Adrenal gland (tissue), 12 donors: Measurements from ENCODE around the gene NTHL1. TPM values are rescaled to one million over a fixed set of nuclear protein-coding genes. Genes with fewer than 3 reads are reported as not detected.

Source experiments
- DNase-seq, 7 donors: peaks; one replicate each; pipeline ENCODE4 v3.0.0-alpha.2; 2019 to 2020
- H3K27ac ChIP-seq, 5 donors: fragments of 200-600 bp; sonication (generic) in 4 of 5; 1 replicate in 3 of 5; 2 replicates in 2 of 5; pipeline versions ENCODE4 v1.5.1 to v1.8.0; 2016 to 2020; ENCODE audit warnings: mild to moderate bottlenecking in 1 of 5
- H3K27me3 ChIP-seq: fragments of 200-600 bp; 2 replicates; pipeline ENCODE4 v1.8.0; 2021
- H3K36me3 ChIP-seq, 2 donors: fragments of 200-600 bp; replicated peaks in 1 of 2; 1 replicate in 1 of 2; 2 replicates in 1 of 2; pipeline versions ENCODE4 v1.5.1 to v1.8.0; 2018 to 2022
- H3K4me1 ChIP-seq, 2 donors: fragments of 200-600 bp; replicated peaks in 1 of 2; 1 replicate in 1 of 2; 2 replicates in 1 of 2; pipeline versions ENCODE4 v1.5.1 to v1.8.0; 2018 to 2021
- H3K4me3 ChIP-seq, 4 donors: fragments of 200-600 bp; sonication (generic) in 3 of 4; one replicate each; pipeline ENCODE4 v1.5.1; 2016 to 2018
- H3K9me3 ChIP-seq, 3 donors: fragments of 200-600 bp; sonication (generic) in 1 of 3; replicated peaks in 1 of 3; 1 replicate in 2 of 3; 2 replicates in 1 of 3; pipeline versions ENCODE4 v1.5.1 to v1.8.0; 2016 to 2021
- CTCF ChIP-seq, 6 experiments: fragments of 450-650 bp in 4 of 6; fragments of 200-600 bp in 2 of 6; sonication (generic) in 1 of 6; IDR thresholded peaks; 1 replicate in 5 of 6; 2 replicates in 1 of 6; pipeline versions ENCODE4 v1.5.1 to v1.8.0; 2016 to 2021; ENCODE audit warnings: antibody characterized with exemption in 6 of 6, mild to moderate bottlenecking in 2 of 6, moderate library complexity in 1 of 6
- POLR2A ChIP-seq, 2 donors: fragments of 450-650 bp; IDR thresholded peaks; one replicate each; pipeline ENCODE4 v1.6.1; 2017; ENCODE audit warnings: antibody characterized with exemption in 2 of 2, mild to moderate bottlenecking in 2 of 2, moderate library complexity in 1 of 2
- WGBS, 4 donors: extraction: QIAGEN DNeasy Blood & Tissue Kit in 2 of 4; methylation state at CpG; one replicate each; pipeline versions ENCODE4 v1.1.5 to v1.1.7; 2013 to 2017; 5-methylcytosine and 5-hydroxymethylcytosine counted together
- intact Hi-C, 2 donors: fragments of 100-400 bp; cut with DNase I; formaldehyde crosslinking; loops; one replicate each; pipeline versions ENCODE4 v1.14.1 to v1.15.0; 2022 to 2023
- polyA plus RNA-seq, 3 donors: library from polyadenylated mRNA; stranded (reverse); fragments of 200-250 nt in 2 of 3; fragments of 350-450 nt in 1 of 3; fragmentation: Illumina TruSeq in 1 of 3; extraction: RNeasy Lipid Tissue Mini Kit (QIAGEN cat#74804) in 1 of 3; gene quantifications; one replicate each; pipeline ENCODE4 v1.2.3, GENCODE V29; 2013 to 2014
- total RNA-seq, 9 donors: library from RNA; depleted of rRNA in 4 of 9; stranded (reverse); fragments of >200 nt in 4 of 9; fragments of 120-200 nt in 1 of 9; fragmentation: NEBNext Ultra II Directional in 1 of 9; extraction: Animal tissue kit (Norgen Biotek cat#: 25700) in 1 of 9; gene quantifications; one replicate each; pipeline versions ENCODE4 v1.1.0 to v1.2.4, GENCODE V29; 2013 to 2023
- donor health status: healthy with polysubstance abuse.
- donor health status: Bipolar disorder and iron deficiency.
- donor health status: DM: yes; HTN: yes; CAD: no.
- donor health status: DM: no; HTN: no; CAD: no.
- donor health status: DM: no; HTN: no; CAD: no.
- donor health status: DM: yes; HTN: yes; CAD: no.

NTHL1 gene
- total and polyA plus RNA-seq, 12 donors: 1.5 to 36.6 (median 17.2) TPM

- peaks cover 17 to 42% of the 10 kb centered on the region in 2 donors for H3K4me1 ChIP-seq
- WGBS, 4 donors: 27 to 60% (median 41%) methylated on average over 3 to 36 of the region's 36 CpGs
- peak; percentile 86 to 96 (median 93) for DNase-seq
Measured at GRCh38 chr16:2003827-2004641, 43.6 kb downstream of the NTHL1 start.

GRCh38 chr16:2003231-2003826 lies 44.3 kb downstream of the NTHL1 start:
- Histone ChIP-seq H3K4me1 (peaks cover 10 to 37% of the 10 kb centered on the region in 2 donors), H3K27ac (peak overlapping the region in 2 of 5 donors; percentile 22 to 49), H3K27me3 (no peaks in the 10 kb centered on the region), H3K36me3 (peaks cover 0 to 52% of the 10 kb centered on the region in 2 donors), H3K4me3 (no peak overlapping the region), H3K9me3 (no peaks in the 10 kb centered on the region)
- DNase-seq: no peak
- WGBS, 4 donors: 63 to 81% (median 69%) methylated on average over 2 to 8 of the region's 8 CpGs
- intact Hi-C loops: no loop called here
- TF ChIP-seq CTCF (IDR thresholded peaks at IDR 0.05) (no peak), POLR2A (IDR thresholded peaks at IDR 0.05) (no peak)

More at GRCh38 chr16:2003827-2004641, 43.6 kb downstream of the NTHL1 start:
- TF ChIP-seq CTCF (IDR thresholded peaks at IDR 0.05): peak; percentile 91 to 97 (median 94)
- no peak for TF ChIP-seq POLR2A (IDR thresholded peaks at IDR 0.05)
- Histone ChIP-seq H3K9me3 (no peaks in the 10 kb centered on the region), H3K36me3 (peaks cover 0 to 45% of the 10 kb centered on the region in 2 donors), H3K4me3 (no peak overlapping the region), H3K27me3 (no peaks in the 10 kb centered on the region), H3K27ac (peak overlapping the region in 2 of 5 donors; percentile 22 to 49)
- intact Hi-C loops: no loop called here

- Histone ChIP-seq H3K4me1 (peaks cover 2 to 37% of the 10 kb centered on the region in 2 donors), H3K27me3 (no peaks in the 10 kb centered on the region), H3K4me3 (no peak overlapping the region), H3K36me3 (peaks cover 0 to 57% of the 10 kb centered on the region in 2 donors), H3K9me3 (no peaks in the 10 kb centered on the region), H3K27ac (no peak overlapping the region)
- DNase-seq: no peak
- intact Hi-C loops: no loop called here
- TF ChIP-seq POLR2A (IDR thresholded peaks at IDR 0.05) (no peak), CTCF (IDR thresholded peaks at IDR 0.05) (no peak)
- 89 to 92% (median 91%) methylated on average over 25 to 47 of the region's 47 CpGs for WGBS, 4 donors
Measured at GRCh38 chr16:2002406-2003230, 45.0 kb downstream of the NTHL1 start.
